CD14-positive monocyte (primary cell): ENCODE data around the gene HOXD12. TPM values are rescaled to one million over a fixed set of nuclear protein-coding genes. Genes with fewer than 3 reads are reported as not detected.

Experiments
- DNase-seq, 3 donors: peaks; one replicate each; pipeline ENCODE4 v3.0.0-alpha.2; 2011 to 2022
- H2AFZ ChIP-seq: 2 replicates; pipeline ENCODE4 v1.6.0; 2012; ENCODE audit warnings: mild to moderate bottlenecking, low read depth, low read length, inconsistent platforms; ENCODE audit not compliant: insufficient read depth, poor library complexity, severe bottlenecking
- H3K27ac ChIP-seq, 2 donors: 1 replicate in 1 of 2; 2 replicates in 1 of 2; pipeline ENCODE4 v1.5.1; 2012 to 2013; ENCODE audit warnings: low read length in 2 of 2, control low read depth in 1 of 2, inconsistent platforms in 1 of 2, low read depth in 1 of 2, mild to moderate bottlenecking in 1 of 2
- H3K27me3 ChIP-seq, 2 donors: one replicate each; pipeline versions ENCODE4 v1.6.0 to v1.6.1; 2011 to 2013; ENCODE audit warnings: low read length in 2 of 2; ENCODE audit not compliant: control insufficient read depth in 2 of 2, insufficient read depth in 2 of 2
- H3K36me3 ChIP-seq, 2 donors: replicated peaks in 1 of 2; 1 replicate in 1 of 2; 2 replicates in 1 of 2; pipeline versions ENCODE4 v1.5.1 to v1.6.1; 2012 to 2013; ENCODE audit warnings: low read length in 2 of 2, control low read depth in 1 of 2, inconsistent platforms in 1 of 2, mild to moderate bottlenecking in 1 of 2; ENCODE audit not compliant: insufficient read depth in 2 of 2, control insufficient read depth in 1 of 2
- H3K4me1 ChIP-seq, 2 donors: 1 replicate in 1 of 2; 2 replicates in 1 of 2; pipeline versions ENCODE4 v1.5.1 to v1.6.1; 2012 to 2013; ENCODE audit warnings: low read length in 2 of 2, control low read depth in 1 of 2, inconsistent platforms in 1 of 2, mild to moderate bottlenecking in 1 of 2, moderate library complexity in 1 of 2; ENCODE audit not compliant: insufficient read depth in 2 of 2, control insufficient read depth in 1 of 2
- H3K4me2 ChIP-seq: replicated peaks from 2 replicates; pipeline ENCODE3; 2012; ENCODE audit warnings: low read length, moderate library complexity, mild to moderate bottlenecking; ENCODE audit not compliant: poor library complexity, severe bottlenecking; ENCODE audit errors: extremely low read depth
- H3K4me3 ChIP-seq, 3 experiments: fragments of 200-600 bp in 1 of 3; sonication (generic) in 1 of 3; replicated peaks in 1 of 3; 1 replicate in 2 of 3; 2 replicates in 1 of 3; pipeline ENCODE4 v1.5.1; 2011 to 2013; ENCODE audit warnings: low read length in 3 of 3, mild to moderate bottlenecking in 3 of 3, control low read depth in 2 of 3, low read depth in 2 of 3, inconsistent platforms in 1 of 3, moderate library complexity in 1 of 3
- H3K79me2 ChIP-seq: 2 replicates; pipeline ENCODE4 v1.6.0; 2012; ENCODE audit warnings: mild to moderate bottlenecking, control low read depth, inconsistent platforms, low read length, moderate library complexity; ENCODE audit not compliant: insufficient read depth
- H3K9ac ChIP-seq: 2 replicates; pipeline ENCODE4 v1.6.0; 2017; ENCODE audit warnings: low read length, mild to moderate bottlenecking; ENCODE audit not compliant: insufficient read depth, poor library complexity, severe bottlenecking
- H3K9me3 ChIP-seq, 2 donors: replicated peaks in 1 of 2; 1 replicate in 1 of 2; 2 replicates in 1 of 2; pipeline versions ENCODE4 v1.5.1 to v1.6.1; 2012 to 2013; ENCODE audit warnings: low read length in 2 of 2, control low read depth in 1 of 2; ENCODE audit not compliant: control insufficient read depth in 1 of 2, insufficient read depth in 1 of 2
- H4K20me1 ChIP-seq: 2 replicates; pipeline ENCODE4 v1.6.0; 2012; ENCODE audit warnings: mild to moderate bottlenecking, low read length, control low read depth, moderate library complexity; ENCODE audit not compliant: insufficient read depth
- H3K27ac Mint-ChIP-seq, 7 donors: one replicate each; pipeline ENCODE4 v1.8.0; 2020; ENCODE audit warnings: mild to moderate bottlenecking in 7 of 7, mixed read lengths in 7 of 7, moderate library complexity in 6 of 7, inconsistent platforms in 2 of 7
- H3K27me3 Mint-ChIP-seq, 3 donors: one replicate each; pipeline ENCODE4 v1.8.0; 2021 to 2022; ENCODE audit warnings: low read depth in 3 of 3, mild to moderate bottlenecking in 3 of 3, mixed read lengths in 3 of 3, moderate library complexity in 3 of 3, inconsistent platforms in 1 of 3
- H3K36me3 Mint-ChIP-seq, 2 donors: one replicate each; pipeline ENCODE4 v1.8.0; 2020; ENCODE audit warnings: mixed read lengths in 2 of 2, inconsistent platforms in 1 of 2, mild to moderate bottlenecking in 1 of 2
- H3K4me1 Mint-ChIP-seq: one replicate; pipeline ENCODE4 v1.8.0; 2020; ENCODE audit warnings: mild to moderate bottlenecking, mixed read lengths
- H3K4me3 Mint-ChIP-seq, 2 donors: one replicate each; pipeline ENCODE4 v1.8.0; 2020; ENCODE audit warnings: mild to moderate bottlenecking in 2 of 2, mixed read lengths in 2 of 2, moderate library complexity in 1 of 2
- H3K9me3 Mint-ChIP-seq, 7 donors: one replicate each; pipeline ENCODE4 v1.8.0; 2020 to 2022; ENCODE audit warnings: mixed read lengths in 7 of 7, mild to moderate bottlenecking in 6 of 7, moderate library complexity in 6 of 7, inconsistent platforms in 2 of 7
- CTCF ChIP-seq: fragments of 200-600 bp; IDR thresholded peaks from one replicate; pipeline ENCODE4 v1.8.0; 2022; ENCODE audit warnings: antibody characterized with exemption, mild to moderate bottlenecking
- WGBS: methylation state at CpG from one replicate; pipeline ENCODE4 v1.1.5; 2013; ENCODE audit warnings: missing lambda C conversion rate; ENCODE audit not compliant: insufficient coverage; 5-methylcytosine and 5-hydroxymethylcytosine counted together
- intact Hi-C, 2 donors: fragments of 100-400 bp; cut with micrococcal nuclease; formaldehyde crosslinking; loops; one replicate each; pipeline versions ENCODE4 v1.15.0 to v1.15.1; 2023
- polyA minus RNA-seq: library from RNA; depleted of rRNA, polyadenylated mRNA; stranded (reverse); fragments of >200 nt; gene quantifications from 2 replicates; pipeline ENCODE4 v1.2.3, GENCODE V29; 2012
- polyA plus RNA-seq, 3 donors: library from polyadenylated mRNA; depleted of rRNA in 1 of 3; unstranded in 2 of 3; stranded (reverse) in 1 of 3; fragments of 300-500 nt in 2 of 3; fragments of >200 nt in 1 of 3; fragmentation: Illumina TruSeq in 2 of 3; gene quantifications; 1 replicate in 2 of 3; 2 replicates in 1 of 3; pipeline ENCODE4 v1.2.3, GENCODE V29; 2012 to 2021
- total RNA-seq, 12 experiments: library from RNA in 1 of 12; stranded (reverse) in 1 of 12; fragments of 120-200 nt in 1 of 12; gene quantifications; one replicate each; pipeline ENCODE4 v1.2.4 and lab custom pipeline; 2013 to 2026; ENCODE audit warnings: mixed read lengths in 6 of 12, inconsistent platforms in 1 of 12

Gene HOXD12
- not detected for total RNA-seq (2013)
- polyA plus RNA-seq (not detected), polyA minus RNA-seq (not detected in 2 replicates), total RNA-seq (lab: John Stamatoyannopoulos, UW) (0 to 0.30 (median 0) reads per million in 11 experiments)

GRCh38 chr2:176099728-176100546, at the start of gene HOXD12:
TSS of gene HOXD12 (plus strand) at chr2:176099795. CDS start at chr2:176099802, 7 bp downstream.
- peaks cover 0 to 3% of the 10 kb centered on the region in 2 donors for H3K36me3 Mint-ChIP-seq
- Histone ChIP-seq H2AFZ (no peak within 1 kb of the TSS), H3K4me2 (no peak within 1 kb of the TSS), H3K27me3 (peaks cover 95 to 100% of the 10 kb centered on the region in 2 donors), H3K4me1 (peaks cover 12 to 15% of the 10 kb centered on the region in 2 donors), H3K36me3 (no peaks in the 10 kb centered on the region), H4K20me1 (no peaks in the 10 kb centered on the region), H3K4me3 (no peak within 1 kb of the TSS), H3K27ac (no peak within 1 kb of the TSS), H3K9me3 (peaks cover 0 to 77% of the 10 kb centered on the region in 2 donors), H3K79me2 (no peaks in the 10 kb centered on the region), H3K9ac (no peak within 1 kb of the TSS)
- H3K4me1 Mint-ChIP-seq: peaks cover 30% of the 10 kb centered on the region
- H3K4me3 Mint-ChIP-seq: peak within 1 kb of the TSS in 1 of 2 donors; percentile 97
- H3K27me3 Mint-ChIP-seq: peaks cover 98 to 99% (median 99%) of the 10 kb centered on the region in 3 donors
- peak within 1 kb of the TSS in 1 of 7 donors; percentile 41 for H3K27ac Mint-ChIP-seq
- TF ChIP-seq CTCF: no peak
- 6% methylated on average over 57 of the region's 70 CpGs for WGBS
- DNase-seq: no peak
- intact Hi-C loops: loop anchor here (5.0 to 10.0 kb wide), 4 partner anchors 415 to 1765 kb away; partner anchors contain the start of gene SP9 (in 1 of the 2)
- peaks cover 0 to 38% (median 23%) of the 10 kb centered on the region in 7 donors for H3K9me3 Mint-ChIP-seq

GRCh38 chr2:176056406-176056805, 43.2 kb upstream of the HOXD12 start:
- H4K20me1 ChIP-seq: no peaks in the 10 kb centered on the region
- H3K27ac ChIP-seq: no peak overlapping the region
- H3K4me1 ChIP-seq: no peaks in the 10 kb centered on the region
- WGBS: no CpG with 5 or more reads among the region's 1 CpG
- peaks cover 27 to 42% (median 28%) of the 10 kb centered on the region in 3 donors for H3K27me3 Mint-ChIP-seq
- H3K9ac ChIP-seq: no peak overlapping the region
- H3K9me3 ChIP-seq: no peaks in the 10 kb centered on the region
- no peak for TF ChIP-seq CTCF
- H2AFZ ChIP-seq: no peak overlapping the region
- no peak overlapping the region for H3K4me3 ChIP-seq
- peaks cover 28 to 47% of the 10 kb centered on the region in 2 donors for H3K27me3 ChIP-seq
- H3K9me3 Mint-ChIP-seq: peaks cover 0 to 2% (median 0%) of the 10 kb centered on the region in 7 donors
- intact Hi-C loops: no loop called here
- peak overlapping the region in 1 of 2 donors; percentile 5 for H3K4me3 Mint-ChIP-seq
- H3K36me3 ChIP-seq: no peaks in the 10 kb centered on the region
- no peaks in the 10 kb centered on the region for H3K4me1 Mint-ChIP-seq
- DNase-seq: no peak
- H3K79me2 ChIP-seq: no peaks in the 10 kb centered on the region
- no peaks in the 10 kb centered on the region for H3K36me3 Mint-ChIP-seq
- H3K27ac Mint-ChIP-seq: no peak overlapping the region
- no peak overlapping the region for H3K4me2 ChIP-seq
